Panc1 (cell line): ENCODE results near the gene CCDC74B. TPM values are rescaled to one million over a fixed set of nuclear protein-coding genes. Genes with fewer than 3 reads are reported as not detected.
A peak's percentile ranks its signal among the peaks of the same experiment; 100 is the strongest.
"Not testable (repeated sequence)": the region's sequence is repeated elsewhere in the genome, so short reads cannot be mapped to it uniquely, and the experiment has no call there.

Experiments used
- ATAC-seq: fragments of 200-7000 bp; cut with Tn5 transposase; 2 replicates; pipeline ENCODE4 v1.9.1; 2020; ENCODE audit warnings: mild to moderate bottlenecking, moderate library complexity
- BruUV-seq: library from RNA; stranded (reverse); fragments of 400-500 nt; replicated peaks from 2 replicates; lab custom pipeline; 2021; lab: Mats Ljungman, UMichigan
- CTCF ChIA-PET: fragments of 300-600 bp; sonication (Branson Sonifier 250); formaldehyde crosslinking; loops from one replicate; lab custom pipeline; 2022; ENCODE audit warnings: antibody characterized with exemption; lab: Charles Lee
- POLR2A ChIA-PET: fragments of 300-600 bp; sonication (Branson Sonifier 250); formaldehyde crosslinking; loops from one replicate; lab custom pipeline; 2022; ENCODE audit warnings: antibody characterized with exemption; lab: Charles Lee
- DNase-seq: peaks from one replicate; pipeline ENCODE4 v3.0.0-alpha.2; 2010; ENCODE audit warnings: low read depth, low spot score
- H3K27ac ChIP-seq: 2 replicates; pipeline ENCODE4 v1.5.1; 2011; ENCODE audit warnings: mild to moderate bottlenecking, low read length, inconsistent platforms
- H3K27me3 ChIP-seq: fragments of 200-500 bp; sonication (Bioruptor generic); 2 replicates; pipeline ENCODE4 v1.6.0; 2014; ENCODE audit warnings: low read length, inconsistent platforms; ENCODE audit not compliant: control insufficient read depth, insufficient read depth
- H3K36me3 ChIP-seq: fragments of 200-500 bp; sonication (Bioruptor generic); 2 replicates; pipeline ENCODE4 v1.5.1; 2014; ENCODE audit warnings: inconsistent platforms, mild to moderate bottlenecking, low read length, moderate library complexity; ENCODE audit not compliant: control insufficient read depth, insufficient read depth
- H3K4me1 ChIP-seq: 2 replicates; pipeline ENCODE4 v1.5.1; 2011; ENCODE audit warnings: inconsistent platforms, mild to moderate bottlenecking, low read length, moderate library complexity; ENCODE audit not compliant: control insufficient read depth, insufficient read depth
- H3K4me3 ChIP-seq, 2 experiments: 2 replicates each; pipeline ENCODE4 v1.5.1; 2011 to 2012; ENCODE audit warnings: low read depth in 2 of 2, low read length in 2 of 2, mild to moderate bottlenecking in 2 of 2, inconsistent platforms in 1 of 2, moderate library complexity in 1 of 2
- H3K9me3 ChIP-seq: fragments of 200-500 bp; sonication (Bioruptor generic); 2 replicates; pipeline ENCODE4 v1.5.1; 2014; ENCODE audit warnings: low read depth, mild to moderate bottlenecking, inconsistent platforms, low read length, moderate library complexity; ENCODE audit not compliant: control insufficient read depth, insufficient read depth
- POLR2AphosphoS5 ChIP-seq: IDR thresholded peaks from 2 replicates; pipeline ENCODE4 v1.6.1; 2012; ENCODE audit warnings: mild to moderate bottlenecking, low read depth, low read length, moderate library complexity
- SIN3A ChIP-seq: IDR thresholded peaks from 2 replicates; pipeline ENCODE4 v1.6.1; 2012; ENCODE audit warnings: low read depth, mild to moderate bottlenecking, low read length, moderate library complexity, borderline replicate concordance; ENCODE audit not compliant: insufficient read depth
- TCF7L2 ChIP-seq: IDR thresholded peaks from 2 replicates; pipeline ENCODE4 v1.6.1; 2011; ENCODE audit warnings: mild to moderate bottlenecking, low read depth, low read length, inconsistent platforms
- in situ Hi-C: cut with HindIII; loops from 2 replicates; pipeline ENCODE4 v1.10.0; 2016; ENCODE audit warnings: low sequenced_read_pairs, low pct_unique_long_range_greater_than_20kb
- intact Hi-C: fragments of 100-400 bp; cut with micrococcal nuclease; formaldehyde crosslinking; loops from one replicate; pipeline ENCODE4 v1.10.0; 2022; ENCODE audit not compliant: unreplicated experiment
- total RNA-seq: library from RNA; stranded (reverse); gene quantifications from one replicate; pipeline ENCODE4 v1.2.1, GENCODE V29; 2021; ENCODE audit not compliant: unreplicated experiment
- TF ChIP-seq, protein P1 (sequence below): fragments of 450-650 bp; IDR thresholded peaks from 2 replicates; pipeline ENCODE4 v1.5.1; 2017; ENCODE audit warnings: mild to moderate bottlenecking
- TF ChIP-seq, protein P2 (sequence below), 2 experiments: IDR thresholded peaks; 2 replicates each; pipeline ENCODE4 v1.6.1; 2011 to 2012; ENCODE audit warnings: low read depth in 2 of 2, control low read depth in 1 of 2, low read length in 1 of 2, mild to moderate bottlenecking in 1 of 2, moderate library complexity in 1 of 2; ENCODE audit not compliant: insufficient read depth in 1 of 2

The CCDC74B gene
- total RNA-seq, 1 experiment from 2014 or later: 9.8 TPM

DNA sequence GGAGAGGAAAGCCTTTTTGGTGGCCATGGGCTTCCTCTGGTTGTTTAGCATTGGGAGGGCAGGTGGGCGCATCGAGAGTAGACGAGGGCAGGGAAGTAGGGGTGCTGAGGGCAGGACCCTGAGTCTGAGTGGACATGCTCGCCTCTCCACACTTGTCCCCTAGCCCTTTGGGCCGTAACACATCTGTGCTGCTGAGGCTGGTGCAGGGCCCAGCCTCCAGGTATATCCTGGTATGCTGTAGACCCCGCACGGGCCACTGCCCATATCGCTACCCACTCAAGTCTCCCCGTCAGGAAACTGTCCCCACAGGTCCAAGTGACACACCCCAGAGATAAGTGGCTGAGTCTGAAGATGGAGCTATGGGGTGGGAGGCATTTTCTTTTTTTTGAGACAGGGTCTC lies 13.7 kb upstream of the CCDC74B start:
- DNase-seq (no peak), ATAC-seq (no peak)
- H3K27me3 ChIP-seq: no peaks in the 10 kb centered on the region
- H3K9me3 ChIP-seq: no peaks in the 10 kb centered on the region
- in situ Hi-C loops: no loop called here
- H3K27ac ChIP-seq: no peak overlapping the region
- no peak overlapping the region for H3K4me3 ChIP-seq
- no peaks in the 10 kb centered on the region for H3K4me1 ChIP-seq
- TF ChIP-seq POLR2AphosphoS5: no peak
- H3K36me3 ChIP-seq: no peaks in the 10 kb centered on the region
- CTCF ChIA-PET: no interaction called here
- intact Hi-C loops: loop anchor here (10.0 kb wide), 1 partner anchor 176 kb away; no protein-coding TSS in a partner anchor
- POLR2A ChIA-PET: no interaction called here
- no TSS peak for BruUV-seq

DNA sequence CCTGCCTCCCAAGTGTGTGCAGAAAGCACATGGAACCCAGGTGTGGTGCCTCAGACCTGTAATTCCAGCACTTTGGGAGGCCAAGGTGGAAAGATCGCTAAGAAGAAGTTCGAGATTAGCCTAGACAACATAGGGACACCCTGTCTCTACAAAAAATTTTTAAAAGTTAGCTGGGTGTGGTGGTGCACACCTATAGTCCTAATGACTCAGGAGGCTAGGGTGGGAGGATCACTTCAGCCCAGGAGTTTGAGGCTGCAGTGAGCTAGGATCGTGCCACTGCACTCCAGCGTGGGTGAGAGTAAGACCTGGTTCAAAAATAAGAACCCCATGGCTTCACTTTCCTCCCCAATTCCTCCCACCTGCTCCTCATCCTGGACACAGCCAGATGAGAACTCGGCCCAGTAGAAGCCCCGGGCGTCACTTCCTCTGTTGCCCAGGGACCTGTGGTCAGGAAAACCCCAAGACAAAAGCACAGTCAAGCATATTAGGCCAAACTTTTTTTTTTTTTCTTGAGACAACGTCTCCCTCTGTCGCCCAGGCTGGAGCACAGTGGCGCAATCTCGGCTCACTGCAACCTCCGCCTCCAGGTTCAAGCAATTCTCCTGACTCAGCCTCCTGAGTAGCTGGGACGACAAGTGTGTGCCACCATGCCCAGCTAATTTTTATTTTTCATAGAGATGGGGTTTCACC lies 13.1 kb upstream of the CCDC74B start:
- intact Hi-C loops: loop anchor here (10.0 kb wide), 1 partner anchor 177 kb away; no protein-coding TSS in a partner anchor
- ATAC-seq, in situ Hi-C loops, H3K4me1 ChIP-seq, H3K9me3 ChIP-seq, BruUV-seq, H3K27me3 ChIP-seq, H3K36me3 ChIP-seq, H3K27ac ChIP-seq, CTCF ChIA-PET, POLR2A ChIA-PET, DNase-seq, H3K4me3 ChIP-seq: not testable (repeated sequence)

DNA sequence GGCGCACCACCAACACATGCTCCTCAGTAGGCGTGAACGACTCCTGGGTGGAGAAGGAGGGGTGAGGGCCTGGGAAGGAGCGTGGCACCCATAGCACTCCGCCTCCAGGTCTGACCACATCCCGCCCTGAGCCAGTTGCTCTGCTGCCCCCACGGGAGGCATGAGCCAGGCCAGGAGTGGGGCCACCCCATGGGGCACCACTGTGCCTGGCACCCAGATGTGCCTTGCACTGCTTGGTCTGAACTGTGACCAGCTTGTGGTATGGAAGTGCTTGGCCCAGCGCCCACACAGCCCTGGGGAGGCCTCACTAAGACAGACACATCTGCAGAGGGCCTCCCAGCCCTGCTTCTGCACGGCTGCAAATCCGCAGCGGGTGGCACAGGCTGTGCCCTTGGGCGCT lies 12.4 kb upstream of the CCDC74B start:
- H3K4me1 ChIP-seq, H3K9me3 ChIP-seq, POLR2A ChIA-PET, H3K27me3 ChIP-seq, CTCF ChIA-PET, H3K4me3 ChIP-seq, in situ Hi-C loops, H3K27ac ChIP-seq, BruUV-seq, DNase-seq, H3K36me3 ChIP-seq: not testable (repeated sequence)
- ATAC-seq: peak; percentile 28
- intact Hi-C loops: loop anchor here (10.0 kb wide), 1 partner anchor 177 kb away; no protein-coding TSS in a partner anchor

DNA sequence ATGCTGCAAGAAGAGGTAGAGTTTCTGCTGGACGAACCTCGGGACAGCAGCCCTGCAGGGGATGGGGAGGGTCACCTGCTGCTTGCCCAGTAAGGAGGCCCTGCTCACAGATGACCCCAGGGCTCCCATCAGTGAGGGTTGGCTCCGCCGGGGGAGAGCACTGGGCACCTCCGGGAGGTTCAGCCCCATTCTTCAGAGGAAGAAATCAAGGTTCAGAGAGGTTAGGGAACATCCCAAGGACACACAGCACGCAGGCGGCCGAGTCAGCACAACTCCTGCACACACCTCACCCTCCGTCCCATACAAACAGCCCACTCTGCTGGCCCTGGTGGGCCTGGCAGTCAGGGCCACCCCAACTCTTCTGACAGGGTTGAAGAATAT lies 11.7 kb upstream of the CCDC74B start:
- ChIA-PET CTCF (no interaction called here), POLR2A (no interaction called here)
- intact Hi-C loops: loop anchor here (10.0 kb wide), 1 partner anchor 178 kb away; no protein-coding TSS in a partner anchor
- Histone ChIP-seq H3K4me1 (no peaks in the 10 kb centered on the region), H3K36me3 (no peaks in the 10 kb centered on the region), H3K27me3 (no peaks in the 10 kb centered on the region), H3K4me3 (no peak overlapping the region), H3K27ac (no peak overlapping the region), H3K9me3 (no peaks in the 10 kb centered on the region)
- DNase-seq: no peak
- BruUV-seq: no TSS peak
- no peak for ATAC-seq
- in situ Hi-C loops: no loop called here
- TF ChIP-seq, protein P1, sequence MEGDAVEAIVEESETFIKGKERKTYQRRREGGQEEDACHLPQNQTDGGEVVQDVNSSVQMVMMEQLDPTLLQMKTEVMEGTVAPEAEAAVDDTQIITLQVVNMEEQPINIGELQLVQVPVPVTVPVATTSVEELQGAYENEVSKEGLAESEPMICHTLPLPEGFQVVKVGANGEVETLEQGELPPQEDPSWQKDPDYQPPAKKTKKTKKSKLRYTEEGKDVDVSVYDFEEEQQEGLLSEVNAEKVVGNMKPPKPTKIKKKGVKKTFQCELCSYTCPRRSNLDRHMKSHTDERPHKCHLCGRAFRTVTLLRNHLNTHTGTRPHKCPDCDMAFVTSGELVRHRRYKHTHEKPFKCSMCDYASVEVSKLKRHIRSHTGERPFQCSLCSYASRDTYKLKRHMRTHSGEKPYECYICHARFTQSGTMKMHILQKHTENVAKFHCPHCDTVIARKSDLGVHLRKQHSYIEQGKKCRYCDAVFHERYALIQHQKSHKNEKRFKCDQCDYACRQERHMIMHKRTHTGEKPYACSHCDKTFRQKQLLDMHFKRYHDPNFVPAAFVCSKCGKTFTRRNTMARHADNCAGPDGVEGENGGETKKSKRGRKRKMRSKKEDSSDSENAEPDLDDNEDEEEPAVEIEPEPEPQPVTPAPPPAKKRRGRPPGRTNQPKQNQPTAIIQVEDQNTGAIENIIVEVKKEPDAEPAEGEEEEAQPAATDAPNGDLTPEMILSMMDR: no peak
- TF ChIP-seq SIN3A: no peak
- no peak for TF ChIP-seq TCF7L2
- TF ChIP-seq, protein P2, sequence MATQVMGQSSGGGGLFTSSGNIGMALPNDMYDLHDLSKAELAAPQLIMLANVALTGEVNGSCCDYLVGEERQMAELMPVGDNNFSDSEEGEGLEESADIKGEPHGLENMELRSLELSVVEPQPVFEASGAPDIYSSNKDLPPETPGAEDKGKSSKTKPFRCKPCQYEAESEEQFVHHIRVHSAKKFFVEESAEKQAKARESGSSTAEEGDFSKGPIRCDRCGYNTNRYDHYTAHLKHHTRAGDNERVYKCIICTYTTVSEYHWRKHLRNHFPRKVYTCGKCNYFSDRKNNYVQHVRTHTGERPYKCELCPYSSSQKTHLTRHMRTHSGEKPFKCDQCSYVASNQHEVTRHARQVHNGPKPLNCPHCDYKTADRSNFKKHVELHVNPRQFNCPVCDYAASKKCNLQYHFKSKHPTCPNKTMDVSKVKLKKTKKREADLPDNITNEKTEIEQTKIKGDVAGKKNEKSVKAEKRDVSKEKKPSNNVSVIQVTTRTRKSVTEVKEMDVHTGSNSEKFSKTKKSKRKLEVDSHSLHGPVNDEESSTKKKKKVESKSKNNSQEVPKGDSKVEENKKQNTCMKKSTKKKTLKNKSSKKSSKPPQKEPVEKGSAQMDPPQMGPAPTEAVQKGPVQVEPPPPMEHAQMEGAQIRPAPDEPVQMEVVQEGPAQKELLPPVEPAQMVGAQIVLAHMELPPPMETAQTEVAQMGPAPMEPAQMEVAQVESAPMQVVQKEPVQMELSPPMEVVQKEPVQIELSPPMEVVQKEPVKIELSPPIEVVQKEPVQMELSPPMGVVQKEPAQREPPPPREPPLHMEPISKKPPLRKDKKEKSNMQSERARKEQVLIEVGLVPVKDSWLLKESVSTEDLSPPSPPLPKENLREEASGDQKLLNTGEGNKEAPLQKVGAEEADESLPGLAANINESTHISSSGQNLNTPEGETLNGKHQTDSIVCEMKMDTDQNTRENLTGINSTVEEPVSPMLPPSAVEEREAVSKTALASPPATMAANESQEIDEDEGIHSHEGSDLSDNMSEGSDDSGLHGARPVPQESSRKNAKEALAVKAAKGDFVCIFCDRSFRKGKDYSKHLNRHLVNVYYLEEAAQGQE (IDR thresholded peaks at IDR 0.05; ENCODE audit: insufficient read depth in 1 of 2, low read depth in 2 of 2, low read length in 1 of 2): no peak
- TF ChIP-seq POLR2AphosphoS5: no peak
